MCF 10A (cell line): ENCODE measurements around the gene LTBP3. TPM values are rescaled to one million over a fixed set of nuclear protein-coding genes. Genes with fewer than 3 reads are reported as not detected.
"Not testable (repeated sequence)": the region's sequence is repeated elsewhere in the genome, so short reads cannot be mapped to it uniquely, and the experiment has no call there.

Experiments used
- BruUV-seq: library from RNA; stranded (reverse); fragments of 400-500 nt; replicated peaks from 2 replicates; lab custom pipeline; 2021; lab: Mats Ljungman, UMichigan
- CTCF ChIA-PET: fragments of 300-600 bp; sonication (Branson Sonifier 250); formaldehyde crosslinking; extraction: SDS; loops from one replicate; lab custom pipeline; 2021; ENCODE audit warnings: antibody characterized with exemption, inconsistent platforms; lab: Yijun Ruan, JAX
- POLR2A ChIA-PET: fragments of 300-600, 350-650 bp; sonication (Branson Sonifier 250); formaldehyde crosslinking; extraction: SDS; loops from one replicate; lab custom pipeline; 2020; ENCODE audit warnings: antibody characterized with exemption, inconsistent platforms; lab: Yijun Ruan, JAX
- DNase-seq: peaks from one replicate; pipeline ENCODE4 v3.0.0-alpha.2; 2018; ENCODE audit not compliant: unreplicated experiment
- H3K27ac Mint-ChIP-seq: one replicate; pipeline ENCODE4 v1.8.0; 2022; ENCODE audit warnings: mild to moderate bottlenecking, low read depth, mixed read lengths; ENCODE audit not compliant: unreplicated experiment
- H3K27me3 Mint-ChIP-seq: one replicate; pipeline ENCODE4 v1.8.0; 2022; ENCODE audit warnings: mixed read lengths; ENCODE audit not compliant: insufficient read depth, unreplicated experiment
- H3K36me3 Mint-ChIP-seq: one replicate; pipeline ENCODE4 v1.8.0; 2022; ENCODE audit warnings: mild to moderate bottlenecking, moderate library complexity, mixed read lengths; ENCODE audit not compliant: insufficient read depth, unreplicated experiment
- H3K4me1 Mint-ChIP-seq: one replicate; pipeline ENCODE4 v1.8.0; 2022; ENCODE audit warnings: mixed read lengths; ENCODE audit not compliant: insufficient read depth, unreplicated experiment
- H3K4me3 Mint-ChIP-seq: one replicate; pipeline ENCODE4 v1.8.0; 2022; ENCODE audit warnings: mild to moderate bottlenecking, moderate library complexity, mixed read lengths; ENCODE audit not compliant: unreplicated experiment
- H3K9me3 Mint-ChIP-seq: one replicate; pipeline ENCODE4 v1.8.0; 2022; ENCODE audit warnings: mixed read lengths; ENCODE audit not compliant: unreplicated experiment
- CTCF ChIP-seq: fragments of 200-600 bp; IDR thresholded peaks from one replicate; pipeline ENCODE4 v1.8.0; 2022; ENCODE audit warnings: antibody characterized with exemption, mild to moderate bottlenecking; ENCODE audit not compliant: unreplicated experiment
- intact Hi-C: fragments of 100-400 bp; cut with micrococcal nuclease; formaldehyde crosslinking; loops from 2 replicates; pipeline ENCODE4 v1.14.1; 2022
- total RNA-seq: library from RNA; stranded (reverse); gene quantifications from 2 replicates; pipeline ENCODE4 v1.2.3, GENCODE V29; 2022

The LTBP3 gene
- total RNA-seq, 1 experiment from 2014 or later: 10.6 TPM

- TSS peak; percentile 50 for BruUV-seq
- TF ChIP-seq CTCF: no peak
- Mint-ChIP-seq H3K9me3 (no peaks in the 10 kb centered on the region), H3K4me1 (peaks cover 10% of the 10 kb centered on the region), H3K36me3 (peaks cover 29% of the 10 kb centered on the region), H3K27me3 (no peaks in the 10 kb centered on the region), H3K27ac (peak overlapping the region; percentile 90), H3K4me3 (peak overlapping the region; percentile 88)
- no peak for DNase-seq
- POLR2A ChIA-PET: interaction anchor here (0.7 to 3.3 kb wide), 16 partner anchors 9 to 186 kb away, joined by 3 to 17 read pairs (median 3); partner anchors contain the start of genes EHBP1L1, FAM89B, KAT5 and MALAT1
- CTCF ChIA-PET: interaction anchor here (0.7 to 2.5 kb wide), 5 partner anchors 14 to 68 kb away, joined by 3 to 8 read pairs (median 4); no protein-coding TSS in a partner anchor
- intact Hi-C loops: no loop called here
Measured at GRCh38 chr11:65525546-65526480, 32.3 kb downstream of the LTBP3 start.

- CTCF ChIA-PET: interaction anchor here (0.5 to 2.5 kb wide), 5 partner anchors 15 to 154 kb away, joined by 3 to 8 read pairs (median 4); no protein-coding TSS in a partner anchor
- DNase-seq: peak; percentile 71
- H3K27ac Mint-ChIP-seq: peak within 1 kb of the TSS; percentile 90
- POLR2A ChIA-PET: interaction anchor here (0.7 to 3.3 kb wide), 17 partner anchors 11 to 187 kb away, joined by 3 to 17 read pairs (median 4); partner anchors contain the start of genes EHBP1L1, FAM89B, KAT5 and MALAT1
- H3K27me3 Mint-ChIP-seq: no peaks in the 10 kb centered on the region
- H3K4me1 Mint-ChIP-seq: peaks cover 10% of the 10 kb centered on the region
- no TSS peak for BruUV-seq
- TF ChIP-seq CTCF: no peak
- peaks cover 23% of the 10 kb centered on the region for H3K36me3 Mint-ChIP-seq
- peak within 1 kb of the TSS; percentile 88 for H3K4me3 Mint-ChIP-seq
- intact Hi-C loops: no loop called here
- no peaks in the 10 kb centered on the region for H3K9me3 Mint-ChIP-seq
Measured at GRCh38 chr11:65524741-65525545, 33.2 kb downstream of the LTBP3 start, which contains the start of gene SCYL1. Gene SCYL1 (plus strand): TSS chr11:65525083. CDS start chr11:65525154, 71 bp downstream.

GRCh38 chr11:65524014-65524740 lies 34.0 kb downstream of the LTBP3 start:
- POLR2A ChIA-PET: interaction anchor here (1.1 to 3.3 kb wide), 8 partner anchors 15 to 137 kb away, joined by 3 to 17 read pairs (median 8); partner anchors contain the start of genes FAM89B and MALAT1
- H3K27ac Mint-ChIP-seq: no peak overlapping the region
- H3K4me3 Mint-ChIP-seq: peak overlapping the region; percentile 88

GRCh38 chr11:65523631-65523968 lies 34.6 kb downstream of the LTBP3 start:
- POLR2A ChIA-PET: interaction anchor here (3.3 kb wide), 1 partner anchor 15 kb away, joined by 17 read pairs; no protein-coding TSS in a partner anchor

More at GRCh38 chr11:65524014-65524740, 34.0 kb downstream of the LTBP3 start:
- H3K27me3 Mint-ChIP-seq: no peaks in the 10 kb centered on the region
- peaks cover 10% of the 10 kb centered on the region for H3K4me1 Mint-ChIP-seq
- no peak for TF ChIP-seq CTCF
- intact Hi-C loops: no loop called here
- DNase-seq: no peak
- no TSS peak for BruUV-seq
- CTCF ChIA-PET: interaction anchor here (0.6 to 2.5 kb wide), 3 partner anchors 17 to 153 kb away, joined by 3 to 8 read pairs (median 3); no protein-coding TSS in a partner anchor
- peaks cover 23% of the 10 kb centered on the region for H3K36me3 Mint-ChIP-seq
- H3K9me3 Mint-ChIP-seq: no peaks in the 10 kb centered on the region

GRCh38 chr11:65522718-65523630 lies 35.2 kb downstream of the LTBP3 start:
- H3K9me3 Mint-ChIP-seq, H3K27ac Mint-ChIP-seq, BruUV-seq, DNase-seq, H3K4me3 Mint-ChIP-seq, H3K27me3 Mint-ChIP-seq, POLR2A ChIA-PET, CTCF ChIA-PET, intact Hi-C loops: not testable (repeated sequence)
- peaks cover 17% of the 10 kb centered on the region for H3K36me3 Mint-ChIP-seq
- H3K4me1 Mint-ChIP-seq: peaks cover 10% of the 10 kb centered on the region

More at GRCh38 chr11:65523631-65523968, 34.6 kb downstream of the LTBP3 start:
- H3K9me3 Mint-ChIP-seq, intact Hi-C loops, H3K4me3 Mint-ChIP-seq, BruUV-seq, DNase-seq, H3K27ac Mint-ChIP-seq, H3K27me3 Mint-ChIP-seq: not testable (repeated sequence)
- Mint-ChIP-seq H3K36me3 (peaks cover 21% of the 10 kb centered on the region), H3K4me1 (peaks cover 10% of the 10 kb centered on the region)
- CTCF ChIA-PET: interaction anchor here (0.7 kb wide), 1 partner anchor 127 kb away, joined by 3 read pairs; no protein-coding TSS in a partner anchor
